BLaER1 treated with 17β-estradiol and CSF1 and Interleukin-3, amounts not matched to agents 10 nM and 100 nM (cell line): ENCODE results near the gene MOB3B.
A peak's percentile ranks its signal among the peaks of the same experiment; 100 is the strongest.

Experiments
- H3K27ac ChIP-seq, 11 experiments: shearing (Covaris generic); formaldehyde crosslinking; 2 replicates each; pipeline ENCODE4 v1.8.1; 2022
- H3K27me3 ChIP-seq, 11 experiments: shearing (Covaris generic); formaldehyde crosslinking; 2 replicates each; pipeline ENCODE4 v1.8.1; 2022
- H3K36me3 ChIP-seq, 11 experiments: shearing (Covaris generic); formaldehyde crosslinking; 2 replicates each; pipeline ENCODE4 v1.8.1; 2022
- H3K4me1 ChIP-seq, 10 experiments: shearing (Covaris generic); formaldehyde crosslinking; 2 replicates each; pipeline ENCODE4 v1.8.1; 2022
- H3K4me2 ChIP-seq, 11 experiments: shearing (Covaris generic); formaldehyde crosslinking; 2 replicates each; pipeline ENCODE4 v1.8.1; 2022
- H3K4me3 ChIP-seq, 10 experiments: shearing (Covaris generic); formaldehyde crosslinking; 2 replicates each; pipeline ENCODE4 v1.8.1; 2022
- H3K9ac ChIP-seq, 11 experiments: shearing (Covaris generic); formaldehyde crosslinking; 2 replicates each; pipeline ENCODE4 v1.8.1; 2022
- H3K9me3 ChIP-seq, 11 experiments: shearing (Covaris generic); formaldehyde crosslinking; replicated peaks in 1 of 11; 2 replicates each; pipeline ENCODE4 v1.8.1; 2022
- H4K20me1 ChIP-seq, 11 experiments: shearing (Covaris generic); formaldehyde crosslinking; 2 replicates each; pipeline ENCODE4 v1.8.1; 2022
- Cebpa-rat ChIP-seq, 11 experiments: shearing (Covaris generic); IDR thresholded peaks; 2 replicates each; pipeline ENCODE4 v1.8.1; 2022

Gene MOB3B

GRCh38 chr9:27489087-27489876 lies 40.3 kb downstream of the MOB3B start:
- Histone ChIP-seq H3K4me2 (peak overlapping the region; percentile 49 to 87 (median 73)), H3K27ac (peak overlapping the region in 7 of 11 experiments; percentile 0 to 53 (median 21); a peak in 7 of 22 replicates)

GRCh38 chr9:27487927-27488326 lies 41.7 kb downstream of the MOB3B start:
- no peaks in the 10 kb centered on the region for H3K27me3 ChIP-seq
- H3K9ac ChIP-seq = no peak overlapping the region
- no peak overlapping the region for H3K4me3 ChIP-seq
- TF ChIP-seq Cebpa-rat (IDR thresholded peaks at IDR 0.05) = no peak
- H4K20me1 ChIP-seq = no peaks in the 10 kb centered on the region; a peak in 1 of 22 replicates
- H3K4me1 ChIP-seq = peaks cover 86 to 100% (median 92%) of the 10 kb centered on the region in 10 experiments
- 0 out of 22 replicates have a peak, but pooled peaks cover 0 to 6% (median 0%) of the 10 kb centered on the region in 11 experiments for H3K36me3 ChIP-seq
- H3K4me2 ChIP-seq = peak overlapping the region; percentile 49 to 87 (median 73)
- peaks cover 0 to 7% (median 0%) of the 10 kb centered on the region in 11 experiments; a peak in 2 of 22 replicates for H3K9me3 ChIP-seq
- H3K27ac ChIP-seq = no peak overlapping the region; a peak in 1 of 22 replicates

More at GRCh38 chr9:27489087-27489876, 40.3 kb downstream of the MOB3B start:
- peaks cover 76 to 88% (median 83%) of the 10 kb centered on the region in 10 experiments for H3K4me1 ChIP-seq
- peak overlapping the region in 3 of 11 experiments; percentile 30 to 48 (median 38); a peak in 5 of 22 replicates for H3K9ac ChIP-seq
- TF ChIP-seq Cebpa-rat (IDR thresholded peaks at IDR 0.05) = no peak
- no peaks in the 10 kb centered on the region for H3K27me3 ChIP-seq
- peak overlapping the region in 2 of 10 experiments; percentile 13 to 26; a peak in 1 of 20 replicates for H3K4me3 ChIP-seq
- no peaks in the 10 kb centered on the region; a peak in 1 of 22 replicates for H4K20me1 ChIP-seq
- H3K36me3 ChIP-seq = peaks cover 0 to under 1% (median 0%) of the 10 kb centered on the region in 11 experiments; a peak in 2 of 22 replicates
- peaks cover 5 to 19% (median 12%) of the 10 kb centered on the region in 11 experiments for H3K9me3 ChIP-seq

GRCh38 chr9:27487128-27487640 lies 42.4 kb downstream of the MOB3B start:
- no peak overlapping the region; a peak in 1 of 22 replicates for H3K27ac ChIP-seq
- TF ChIP-seq Cebpa-rat (IDR thresholded peaks at IDR 0.05) = no peak
- H3K36me3 ChIP-seq = 0 out of 22 replicates have a peak, but pooled peaks cover 0 to 6% (median 0%) of the 10 kb centered on the region in 11 experiments
- H3K4me3 ChIP-seq = no peak overlapping the region
- H3K4me1 ChIP-seq = peaks cover 86 to 99% (median 90%) of the 10 kb centered on the region in 10 experiments
- H3K9ac ChIP-seq = no peak overlapping the region
- H3K4me2 ChIP-seq = peak overlapping the region; percentile 49 to 87 (median 73)
- no peaks in the 10 kb centered on the region; a peak in 1 of 22 replicates for H4K20me1 ChIP-seq
- no peaks in the 10 kb centered on the region; a peak in 2 of 22 replicates for H3K9me3 ChIP-seq
- no peaks in the 10 kb centered on the region for H3K27me3 ChIP-seq

- Histone ChIP-seq H3K27me3 (no peaks in the 10 kb centered on the region), H3K9ac (no peak overlapping the region), H3K27ac (no peak overlapping the region), H3K4me1 (peaks cover 66 to 98% (median 83%) of the 10 kb centered on the region in 10 experiments), H3K4me3 (no peak overlapping the region), H3K36me3 (0 out of 22 replicates have a peak, but pooled peaks cover 0 to 6% (median 0%) of the 10 kb centered on the region in 11 experiments), H3K4me2 (peak overlapping the region; percentile 51 to 87 (median 63)), H3K9me3 (peaks cover 0 to 10% (median under 1%) of the 10 kb centered on the region in 11 experiments; a peak in 7 of 22 replicates), H4K20me1 (no peaks in the 10 kb centered on the region; a peak in 1 of 22 replicates)
- no peak for TF ChIP-seq Cebpa-rat (IDR thresholded peaks at IDR 0.05)
Measured at GRCh38 chr9:27485158-27485557, 44.5 kb downstream of the MOB3B start.

- peaks cover 0 to 7% (median 0%) of the 10 kb centered on the region in 11 experiments; a peak in 4 of 22 replicates for H3K36me3 ChIP-seq
- H3K27ac ChIP-seq = no peak overlapping the region
Measured at GRCh38 chr9:27483576-27483975, 46.0 kb downstream of the MOB3B start.

GRCh38 chr9:27482709-27483108 lies 46.9 kb downstream of the MOB3B start:
- no peaks in the 10 kb centered on the region for H3K27me3 ChIP-seq
- no peak for TF ChIP-seq Cebpa-rat (IDR thresholded peaks at IDR 0.05)
- H3K27ac ChIP-seq = no peak overlapping the region
- peak overlapping the region in 2 of 11 experiments; percentile 4 to 10; a peak in 2 of 22 replicates for H3K4me2 ChIP-seq
- peaks cover 0 to 12% (median 0%) of the 10 kb centered on the region in 11 experiments; a peak in 4 of 22 replicates for H3K36me3 ChIP-seq
- peaks cover 17 to 34% (median 24%) of the 10 kb centered on the region in 11 experiments for H3K9me3 ChIP-seq
- peaks cover 48 to 94% (median 65%) of the 10 kb centered on the region in 10 experiments for H3K4me1 ChIP-seq
- no peak overlapping the region for H3K4me3 ChIP-seq
- H4K20me1 ChIP-seq = no peaks in the 10 kb centered on the region
- H3K9ac ChIP-seq = no peak overlapping the region

More at GRCh38 chr9:27483576-27483975, 46.0 kb downstream of the MOB3B start:
- Histone ChIP-seq H3K27me3 (no peaks in the 10 kb centered on the region), H4K20me1 (no peaks in the 10 kb centered on the region), H3K9me3 (peaks cover 8 to 25% (median 15%) of the 10 kb centered on the region in 11 experiments), H3K4me1 (peaks cover 57 to 95% (median 73%) of the 10 kb centered on the region in 10 experiments), H3K9ac (no peak overlapping the region), H3K4me2 (peak overlapping the region; percentile 51 to 87 (median 61)), H3K4me3 (no peak overlapping the region)
- TF ChIP-seq Cebpa-rat (IDR thresholded peaks at IDR 0.05) = no peak

GRCh38 chr9:27478322-27478721 lies 51.3 kb downstream of the MOB3B start:
- no peak overlapping the region; a peak in 1 of 22 replicates for H3K27ac ChIP-seq
- H3K4me3 ChIP-seq = no peak overlapping the region
- no peak for TF ChIP-seq Cebpa-rat (IDR thresholded peaks at IDR 0.05)
- H3K27me3 ChIP-seq = no peaks in the 10 kb centered on the region
- no peaks in the 10 kb centered on the region for H4K20me1 ChIP-seq
- no peak overlapping the region for H3K9ac ChIP-seq
- H3K4me2 ChIP-seq = peak overlapping the region in 1 of 11 experiments; percentile 12; a peak in 1 of 22 replicates
- H3K36me3 ChIP-seq = peaks cover 0 to 20% (median 0%) of the 10 kb centered on the region in 11 experiments; a peak in 4 of 22 replicates
- peaks cover 17 to 40% (median 29%) of the 10 kb centered on the region in 11 experiments for H3K9me3 ChIP-seq
- H3K4me1 ChIP-seq = peaks cover 12 to 84% (median 38%) of the 10 kb centered on the region in 10 experiments

GRCh38 chr9:27476870-27477515 lies 52.6 kb downstream of the MOB3B start:
- H3K9me3 ChIP-seq = peaks cover 17 to 40% (median 29%) of the 10 kb centered on the region in 11 experiments
- H3K27ac ChIP-seq = no peak overlapping the region
- no peak for TF ChIP-seq Cebpa-rat (IDR thresholded peaks at IDR 0.05)
- H3K4me1 ChIP-seq = peaks cover 25 to 89% (median 49%) of the 10 kb centered on the region in 10 experiments
- H3K4me2 ChIP-seq = peak overlapping the region in 2 of 11 experiments; percentile 12 to 50; a peak in 3 of 22 replicates
- peaks cover 0 to 20% (median 0%) of the 10 kb centered on the region in 11 experiments; a peak in 4 of 22 replicates for H3K36me3 ChIP-seq
- H3K27me3 ChIP-seq = no peaks in the 10 kb centered on the region
- no peak overlapping the region for H3K4me3 ChIP-seq
- no peak overlapping the region for H3K9ac ChIP-seq
- H4K20me1 ChIP-seq = no peaks in the 10 kb centered on the region
